Measurements from ENCODE around the gene ZBTB26.

DNA sequence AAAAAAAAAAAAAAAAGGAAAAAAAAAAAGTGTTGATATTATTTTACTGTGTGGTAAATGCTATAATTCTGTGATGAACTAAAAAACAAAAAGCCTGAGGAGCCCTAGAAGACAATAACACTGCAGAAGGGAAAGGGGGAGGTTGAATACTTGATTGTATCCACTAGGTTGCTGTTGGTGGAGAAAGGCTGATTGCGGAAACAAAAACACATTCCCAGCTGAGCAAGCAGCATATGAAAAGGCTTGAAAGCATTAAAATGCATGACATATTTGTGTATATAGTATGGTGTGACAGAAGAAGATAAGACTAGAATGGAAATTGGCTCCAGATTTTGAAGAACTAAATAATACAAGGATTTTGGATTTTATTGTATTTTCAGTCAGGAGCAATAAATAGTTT, 18.4 kb upstream of the ZBTB26 start:
- TF ChIP-seq CTCF (IDR thresholded peaks at IDR 0.05): no peak
- no peak for TF ChIP-seq POLR2A (IDR thresholded peaks at IDR 0.05)

Measured in body of pancreas (tissue), 4 donors.